Measurements from ENCODE around the gene CENPH.

- TF ChIP-seq, protein P1, sequence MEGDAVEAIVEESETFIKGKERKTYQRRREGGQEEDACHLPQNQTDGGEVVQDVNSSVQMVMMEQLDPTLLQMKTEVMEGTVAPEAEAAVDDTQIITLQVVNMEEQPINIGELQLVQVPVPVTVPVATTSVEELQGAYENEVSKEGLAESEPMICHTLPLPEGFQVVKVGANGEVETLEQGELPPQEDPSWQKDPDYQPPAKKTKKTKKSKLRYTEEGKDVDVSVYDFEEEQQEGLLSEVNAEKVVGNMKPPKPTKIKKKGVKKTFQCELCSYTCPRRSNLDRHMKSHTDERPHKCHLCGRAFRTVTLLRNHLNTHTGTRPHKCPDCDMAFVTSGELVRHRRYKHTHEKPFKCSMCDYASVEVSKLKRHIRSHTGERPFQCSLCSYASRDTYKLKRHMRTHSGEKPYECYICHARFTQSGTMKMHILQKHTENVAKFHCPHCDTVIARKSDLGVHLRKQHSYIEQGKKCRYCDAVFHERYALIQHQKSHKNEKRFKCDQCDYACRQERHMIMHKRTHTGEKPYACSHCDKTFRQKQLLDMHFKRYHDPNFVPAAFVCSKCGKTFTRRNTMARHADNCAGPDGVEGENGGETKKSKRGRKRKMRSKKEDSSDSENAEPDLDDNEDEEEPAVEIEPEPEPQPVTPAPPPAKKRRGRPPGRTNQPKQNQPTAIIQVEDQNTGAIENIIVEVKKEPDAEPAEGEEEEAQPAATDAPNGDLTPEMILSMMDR (IDR thresholded peaks at IDR 0.05), result no peak
- no peak for TF ChIP-seq POLR2A (IDR thresholded peaks at IDR 0.05)
Observed at GRCh38 chr5:69231281-69231680, 41.9 kb downstream of the CENPH start.

All from esophagus squamous epithelium (tissue), 4 donors.